ENCODE measurements around the gene PLLP.
A peak's percentile ranks its signal among the peaks of the same experiment; 100 is the strongest.

Gene PLLP

DNA sequence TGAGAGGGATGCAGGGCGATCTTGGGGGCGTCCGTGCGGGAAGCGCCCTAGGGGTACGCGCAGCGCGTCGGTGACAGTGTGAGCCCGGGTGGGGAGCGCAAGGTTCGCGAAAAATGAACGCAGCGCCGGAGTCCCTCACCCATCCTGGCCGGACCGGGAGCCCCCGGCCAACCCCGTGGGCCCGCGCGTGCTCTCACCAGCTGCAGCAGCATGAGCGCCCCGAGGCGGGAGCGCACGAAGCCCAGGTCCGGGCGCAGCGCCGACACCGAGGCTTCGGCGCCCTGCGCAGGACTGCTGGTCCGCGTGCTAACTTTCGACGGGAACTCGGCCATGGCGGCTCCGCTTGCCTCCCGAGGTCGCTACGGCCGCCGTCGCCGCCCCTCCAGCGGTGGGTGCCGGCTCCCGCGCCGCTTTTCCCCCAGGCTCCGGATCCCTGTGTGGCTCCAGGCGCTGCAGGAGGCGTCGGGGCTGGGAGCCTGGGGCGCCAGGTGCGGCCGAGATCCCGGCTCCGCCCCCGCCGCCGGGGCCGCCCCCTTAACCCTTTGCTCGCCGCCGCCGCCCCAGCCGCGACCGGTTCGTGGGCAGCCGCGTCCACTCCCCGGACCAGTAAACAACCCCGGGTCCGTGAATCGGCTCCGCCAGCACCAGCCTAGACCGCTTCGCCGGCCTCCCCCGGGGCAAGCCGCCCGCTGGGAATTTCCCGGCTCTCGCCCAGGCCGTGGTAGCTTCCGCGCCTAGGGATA is at the start of gene PLLP:
Gene PLLP (minus strand): TSS at position 464 of the 743 bp plus-strand sequence. CDS start 132 bp downstream, at position 332.
- peak; percentile 29 for DNase-seq

DNA sequence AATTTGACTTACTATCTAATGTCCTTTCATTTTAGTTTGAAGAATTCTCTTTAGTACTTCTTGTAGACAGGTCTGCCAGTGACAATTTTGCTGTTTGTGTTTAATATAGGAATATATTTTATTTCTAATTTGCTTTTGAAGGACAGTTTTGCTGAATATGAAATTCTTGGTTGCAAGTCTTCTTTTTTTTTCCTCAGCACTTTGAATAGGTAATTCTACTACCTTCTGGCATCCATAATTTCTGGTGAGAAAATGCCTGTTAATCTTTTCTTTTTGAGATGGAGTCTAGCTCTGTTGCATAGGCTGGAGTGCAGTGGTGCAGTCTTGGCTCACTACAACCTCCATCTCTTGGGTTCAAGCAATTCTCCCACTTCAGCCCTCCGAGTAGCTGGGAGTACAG is 48.9 kb upstream of the PLLP start:
- DNase-seq: no peak

DNA sequence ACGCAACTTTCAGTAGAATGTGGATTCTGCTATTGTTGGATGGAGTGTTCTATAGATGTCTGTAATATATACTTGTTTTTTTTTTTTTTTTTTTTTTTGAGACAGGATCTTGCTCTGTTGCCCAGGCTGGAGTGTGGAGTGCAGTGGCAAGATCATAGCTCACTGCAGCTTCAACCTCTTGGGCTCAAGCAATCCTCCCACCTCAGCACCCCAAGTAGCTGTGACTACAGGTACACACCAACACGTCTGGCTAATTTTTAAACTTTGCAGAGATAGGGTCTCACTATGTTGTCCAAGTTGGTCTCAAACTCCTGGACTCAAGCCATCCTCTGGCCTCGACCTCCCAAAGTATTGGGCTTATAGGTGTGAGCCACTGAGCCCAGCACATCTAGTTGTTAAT is 46.9 kb upstream of the PLLP start:
- DNase-seq: no peak

DNA sequence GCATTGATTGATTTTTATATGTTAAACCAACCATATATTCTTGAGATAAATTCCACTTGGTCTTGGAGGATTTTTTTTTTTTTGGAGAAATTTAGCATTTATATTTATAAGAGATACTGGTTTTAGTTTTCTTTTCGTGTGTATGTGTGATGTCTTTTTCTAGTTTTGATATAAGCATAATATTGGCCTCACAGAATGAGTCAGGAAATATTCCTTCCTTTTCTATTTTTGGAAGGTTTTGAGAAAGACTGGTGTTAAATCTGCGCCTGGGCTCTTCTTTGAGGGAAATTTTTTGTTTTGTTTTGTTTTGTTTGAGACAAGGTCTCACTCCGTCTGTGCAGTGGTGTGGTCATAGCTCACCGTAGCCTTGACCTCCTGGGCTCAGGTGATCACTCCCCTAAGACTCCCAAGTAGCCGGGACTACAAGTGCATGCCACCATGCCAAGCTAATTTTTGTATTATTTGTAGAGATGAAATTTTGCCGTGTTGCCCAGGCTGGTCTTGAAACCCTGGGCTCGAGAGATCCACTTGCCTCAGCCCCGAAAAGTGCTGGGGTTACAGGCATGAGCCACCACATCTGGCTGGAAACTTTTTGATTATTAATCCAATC is 45.4 kb upstream of the PLLP start:
- DNase-seq: no peak

- no peak for DNase-seq
These were observed 41.0 kb upstream of the PLLP start for GRCh38 chr16:57325458-57325857.

DNA sequence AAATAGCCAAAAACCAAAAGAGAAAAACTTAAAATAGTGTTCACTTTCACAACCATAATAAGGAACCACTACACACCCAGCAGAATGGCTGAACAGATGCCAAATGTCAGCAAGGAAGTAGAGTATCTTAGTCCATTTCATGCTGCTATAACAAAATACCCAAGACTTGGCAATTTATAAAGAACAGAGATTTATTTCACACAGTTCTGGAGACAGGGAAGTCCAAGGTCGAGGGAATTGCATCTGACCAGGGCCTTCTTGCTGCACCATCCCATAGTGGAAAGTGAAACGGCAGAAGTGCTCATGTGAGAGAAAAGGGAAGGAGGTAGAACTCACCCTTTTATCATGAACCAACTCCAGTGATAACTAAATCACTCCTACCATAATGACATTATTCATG is 40.3 kb upstream of the PLLP start:
- no peak for DNase-seq

GRCh38 chr16:57319646-57320045 is 35.2 kb upstream of the PLLP start:
- no peak for DNase-seq

- no peak for DNase-seq
These were observed 33.9 kb upstream of the PLLP start for GRCh38 chr16:57318240-57318970.

DNA sequence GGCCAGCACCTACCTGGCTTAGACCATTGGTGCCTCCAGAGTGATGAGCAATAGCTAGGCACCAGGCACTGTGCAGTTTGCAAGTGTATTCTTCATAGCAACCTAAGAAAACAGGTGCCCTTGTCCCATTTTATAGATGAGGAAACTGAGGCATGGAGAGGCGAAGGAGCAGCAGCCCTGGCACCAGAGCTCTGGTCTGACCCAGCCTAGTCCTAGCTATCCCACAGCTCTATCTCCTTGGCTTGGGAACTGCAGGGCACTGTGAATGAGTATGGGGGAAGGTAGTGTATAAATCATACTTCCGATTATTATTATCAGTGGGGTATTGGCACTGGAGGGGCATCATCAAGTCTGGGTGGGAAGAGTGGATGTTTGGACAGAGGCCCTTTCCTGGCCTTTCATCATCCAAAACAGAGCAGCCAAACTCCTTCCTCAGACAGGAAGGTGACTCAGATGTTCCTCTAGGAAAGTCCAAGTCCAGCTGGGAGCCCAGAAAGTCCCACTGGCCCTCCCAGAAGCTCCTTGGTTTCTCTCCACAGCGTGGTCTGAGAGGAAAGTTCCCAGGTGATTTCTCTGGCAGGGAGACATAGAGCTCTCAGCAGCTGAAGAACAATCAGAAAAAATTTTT is 32.0 kb upstream of the PLLP start:
- DNase-seq: no peak

DNA sequence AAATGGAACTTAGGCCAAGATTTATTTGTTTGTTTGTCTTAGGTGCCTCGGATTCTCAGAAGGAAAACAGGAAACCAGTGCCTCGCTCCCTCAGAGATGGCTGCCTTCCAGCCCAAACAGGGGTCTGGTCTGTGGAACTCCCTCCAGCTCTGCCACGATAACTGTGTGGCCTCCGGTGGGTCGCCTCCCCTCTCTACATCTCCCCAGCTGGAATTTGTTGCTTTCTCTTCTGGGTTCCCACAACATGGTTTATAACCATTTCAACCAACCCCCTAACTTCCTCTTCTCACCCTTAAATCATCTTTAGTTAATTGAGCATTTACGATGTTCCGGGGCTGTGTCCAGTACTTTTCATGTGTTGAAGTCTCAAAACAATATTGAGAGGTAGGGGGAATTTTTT is 30.9 kb upstream of the PLLP start:
- DNase-seq: no peak

DNA sequence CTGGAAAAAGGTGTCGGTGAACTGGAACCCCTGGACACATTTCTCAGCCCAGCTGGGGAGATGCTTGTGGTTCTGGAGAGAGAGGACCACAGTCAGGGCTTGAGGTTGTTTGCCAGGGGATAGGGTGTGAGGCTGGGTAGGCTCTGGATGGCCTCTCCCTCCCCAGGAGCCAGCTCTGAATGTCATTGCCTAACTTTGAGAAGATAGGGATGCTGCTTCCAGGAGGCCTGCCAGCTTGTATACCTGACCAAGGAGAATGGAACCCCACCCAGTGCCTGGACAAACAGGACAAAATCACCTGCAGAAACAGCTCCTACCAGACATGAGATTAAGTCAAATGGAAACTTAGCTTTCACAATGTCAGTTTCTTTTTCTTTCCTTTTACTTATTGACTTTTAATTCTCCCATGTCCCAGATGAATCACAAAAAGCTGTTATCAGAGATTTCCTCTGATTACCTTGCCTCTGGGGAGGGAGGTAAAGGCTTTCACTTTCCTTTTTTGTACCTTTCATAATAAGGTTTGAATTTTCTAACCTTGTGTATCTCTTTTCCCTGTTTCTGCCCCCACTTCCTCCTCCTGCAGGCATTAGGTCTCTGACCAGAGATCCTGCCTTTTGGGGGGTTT is 29.8 kb upstream of the PLLP start:
- no peak for DNase-seq

GRCh38 chr16:57313509-57313908 is 29.0 kb upstream of the PLLP start:
- no peak for DNase-seq

DNA sequence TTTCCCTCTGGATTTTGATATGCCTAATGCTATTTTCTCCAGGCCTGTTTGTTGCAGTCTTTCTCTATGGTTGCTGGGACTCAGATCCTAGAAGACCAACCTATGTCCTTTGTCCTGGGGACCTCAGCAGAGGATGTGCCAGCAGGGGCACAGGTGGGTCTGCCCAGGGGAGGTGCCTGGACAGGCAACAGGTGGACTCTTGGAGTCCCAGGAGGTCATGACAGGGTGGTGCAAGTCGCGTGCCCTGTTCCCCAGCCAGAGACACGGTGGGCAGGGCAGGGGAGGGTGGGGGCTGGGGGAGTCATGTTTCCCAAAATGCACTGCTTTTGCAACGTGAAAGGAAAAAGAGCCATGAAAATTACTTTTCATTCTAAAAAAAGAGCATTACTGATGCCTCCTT is 26.3 kb upstream of the PLLP start:
- no peak for DNase-seq

GRCh38 chr16:57308041-57308440 is 23.6 kb upstream of the PLLP start:
- DNase-seq: no peak

DNA sequence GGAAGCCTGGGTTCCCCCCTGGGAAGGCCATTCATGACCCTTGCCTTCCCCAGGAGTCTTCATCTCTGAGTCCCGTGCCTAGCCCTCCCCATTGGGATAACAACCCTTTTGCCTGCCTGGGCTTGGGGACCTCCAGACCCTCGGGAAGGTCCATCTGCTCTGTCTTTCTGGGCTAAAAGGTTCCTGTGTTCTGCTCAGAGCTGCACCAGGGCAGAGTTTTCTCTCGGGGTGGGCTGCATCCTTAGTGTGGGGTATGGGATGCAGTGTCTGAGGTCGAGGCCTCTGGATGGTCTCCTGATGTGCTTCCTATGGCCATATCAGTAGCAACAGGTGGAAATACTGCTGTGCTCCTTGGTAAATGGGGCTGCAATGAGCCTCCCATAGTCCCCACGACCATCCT is 22.9 kb upstream of the PLLP start:
- no peak for DNase-seq

- DNase-seq: no peak
These were observed 22.3 kb upstream of the PLLP start for GRCh38 chr16:57306676-57307341.

DNA sequence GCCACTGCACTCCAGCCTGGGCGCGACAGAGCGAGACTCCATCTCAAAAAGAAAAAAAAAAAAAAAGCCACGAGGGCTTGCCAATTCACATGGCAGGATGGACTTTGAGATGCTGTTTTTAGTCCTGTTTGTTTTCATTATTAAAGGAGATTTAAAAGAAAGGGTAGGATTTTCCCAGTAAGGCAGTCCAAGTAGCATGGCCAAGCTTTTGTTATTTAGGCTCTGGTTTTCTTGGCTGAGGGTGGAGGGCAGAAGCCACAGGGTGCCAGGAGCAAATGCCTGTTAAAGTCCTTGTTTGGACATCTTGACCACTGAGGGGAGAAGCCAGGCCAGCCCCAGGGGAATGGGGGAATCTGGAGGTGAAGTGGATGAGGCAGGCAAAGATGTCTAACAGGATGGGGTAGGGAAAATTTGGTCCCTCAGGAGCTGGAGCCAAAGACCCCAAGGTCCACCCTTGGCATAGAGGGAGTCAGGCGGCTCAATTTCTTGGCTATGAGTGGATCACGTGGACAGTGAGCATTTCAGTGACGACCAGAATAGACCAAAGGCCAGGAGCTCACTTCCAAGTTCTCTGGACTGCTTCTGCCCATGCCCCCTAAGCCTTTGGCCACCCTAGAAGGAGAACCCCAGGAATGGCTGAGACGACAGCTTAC is 20.8 kb upstream of the PLLP start:
- DNase-seq: no peak

GRCh38 chr16:57304169-57305061 is 19.9 kb upstream of the PLLP start:
- no peak for DNase-seq

GRCh38 chr16:57303910-57304168 is 19.4 kb upstream of the PLLP start:
- DNase-seq: no peak

- no peak for DNase-seq
These were observed 18.8 kb upstream of the PLLP start for GRCh38 chr16:57303021-57303909.
